Left renal pelvis (tissue), 4 donors: ENCODE measurements around the gene RASSF7. TPM values are rescaled to one million over a fixed set of nuclear protein-coding genes. Genes with fewer than 3 reads are reported as not detected.
A peak's percentile ranks its signal among the peaks of the same experiment; 100 is the strongest.

Experiments used
- DNase-seq, 4 donors: peaks; one replicate each; pipeline ENCODE4 v3.0.0-alpha.2; 2013; ENCODE audit warnings: low read depth in 4 of 4, low spot score in 3 of 4
- polyA plus RNA-seq, 4 donors: library from polyadenylated mRNA; unstranded; fragments of 120-200 nt; gene quantifications; one replicate each; pipeline ENCODE4 v1.2.1, GENCODE V29; 2013; ENCODE audit not compliant: insufficient read length in 4 of 4

RASSF7 gene
- polyA plus RNA-seq, 4 donors: 6.0 to 69.8 (median 35.6) TPM

DNA sequence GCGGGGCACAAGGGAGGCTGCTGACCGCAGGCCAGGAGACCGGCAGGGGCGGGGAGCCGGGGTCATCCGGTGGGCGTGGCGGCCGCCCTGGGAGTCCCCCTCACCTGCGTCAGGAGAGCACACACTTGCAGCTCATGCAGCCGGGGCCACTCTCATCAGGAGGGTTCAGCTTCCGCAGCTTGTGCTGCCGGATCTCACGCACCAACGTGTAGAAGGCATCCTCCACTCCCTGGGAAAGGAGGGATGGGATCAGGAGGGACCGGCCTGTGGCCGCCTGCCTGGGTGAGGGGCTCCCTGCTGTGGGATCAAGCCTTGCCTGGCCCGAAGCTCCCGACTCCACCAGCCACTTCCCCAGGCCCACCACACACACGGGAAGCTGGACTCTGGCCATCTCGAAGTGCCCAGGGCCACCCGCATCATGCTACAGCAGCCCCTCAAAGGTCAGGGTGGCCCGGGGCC lies 28.2 kb upstream of the RASSF7 start:
- no peak for DNase-seq

- DNase-seq: no peak
These were observed 27.7 kb upstream of the RASSF7 start for GRCh38 chr11:532986-533585.

- no peak for DNase-seq
These were observed 27.0 kb upstream of the RASSF7 start for GRCh38 chr11:533586-534395.

GRCh38 chr11:534396-535209 lies 26.2 kb upstream of the RASSF7 start:
- no peak for DNase-seq

- DNase-seq: no peak
These were observed 25.6 kb upstream of the RASSF7 start for GRCh38 chr11:535210-535518.

GRCh38 chr11:535519-536454 lies 25.0 kb upstream of the RASSF7 start, which contains the start of gene HRAS:
TSS of gene HRAS (minus strand) at chr11:535576.
- peak; percentile 79 to 92 (median 88) for DNase-seq

DNA sequence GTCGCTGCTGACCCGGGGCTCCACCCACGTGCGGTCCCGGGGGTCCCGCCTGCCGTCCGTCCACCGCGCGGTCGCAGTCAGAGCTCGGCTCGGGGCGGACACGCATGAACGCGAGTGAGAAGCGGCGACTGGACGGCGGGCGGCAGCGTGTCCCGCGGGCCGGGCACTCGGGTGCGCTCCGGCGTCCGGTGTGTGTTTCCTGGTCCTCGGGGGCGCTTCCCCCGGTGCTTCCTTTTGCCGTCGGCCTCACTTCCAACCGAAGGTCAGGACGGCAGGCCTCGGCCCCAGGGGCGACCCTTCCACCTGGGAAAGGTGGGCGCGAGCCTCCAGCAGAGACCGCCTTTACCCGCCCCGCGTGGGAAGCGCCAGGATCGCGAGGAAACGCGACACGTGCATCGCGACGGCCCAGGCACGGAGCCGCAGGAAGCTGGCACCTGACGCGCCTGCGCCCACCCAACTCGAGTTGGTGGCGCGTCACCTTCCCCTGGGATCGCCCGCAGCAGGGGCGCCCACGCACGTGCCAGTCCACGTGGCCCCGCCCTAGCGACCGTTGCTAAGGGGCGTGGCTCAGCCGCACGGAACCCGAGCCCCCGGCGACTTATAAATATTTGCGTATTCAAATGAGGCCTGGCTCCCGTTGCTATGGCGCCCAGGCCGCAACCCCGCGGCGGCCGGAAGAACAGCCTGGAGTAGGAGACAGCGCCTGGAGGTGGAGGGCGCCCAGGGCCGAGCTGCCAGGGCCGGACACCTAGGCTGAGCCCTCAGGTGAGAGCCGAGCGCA lies 23.7 kb upstream of the RASSF7 start, which contains the start of gene LRRC56:
Gene LRRC56 (plus strand): TSS at position 687 of the 781 bp plus-strand sequence. CDS start 3,158 bp downstream, outside the sequence.
- peak in 1 of 4 donors; percentile 66 for DNase-seq

DNA sequence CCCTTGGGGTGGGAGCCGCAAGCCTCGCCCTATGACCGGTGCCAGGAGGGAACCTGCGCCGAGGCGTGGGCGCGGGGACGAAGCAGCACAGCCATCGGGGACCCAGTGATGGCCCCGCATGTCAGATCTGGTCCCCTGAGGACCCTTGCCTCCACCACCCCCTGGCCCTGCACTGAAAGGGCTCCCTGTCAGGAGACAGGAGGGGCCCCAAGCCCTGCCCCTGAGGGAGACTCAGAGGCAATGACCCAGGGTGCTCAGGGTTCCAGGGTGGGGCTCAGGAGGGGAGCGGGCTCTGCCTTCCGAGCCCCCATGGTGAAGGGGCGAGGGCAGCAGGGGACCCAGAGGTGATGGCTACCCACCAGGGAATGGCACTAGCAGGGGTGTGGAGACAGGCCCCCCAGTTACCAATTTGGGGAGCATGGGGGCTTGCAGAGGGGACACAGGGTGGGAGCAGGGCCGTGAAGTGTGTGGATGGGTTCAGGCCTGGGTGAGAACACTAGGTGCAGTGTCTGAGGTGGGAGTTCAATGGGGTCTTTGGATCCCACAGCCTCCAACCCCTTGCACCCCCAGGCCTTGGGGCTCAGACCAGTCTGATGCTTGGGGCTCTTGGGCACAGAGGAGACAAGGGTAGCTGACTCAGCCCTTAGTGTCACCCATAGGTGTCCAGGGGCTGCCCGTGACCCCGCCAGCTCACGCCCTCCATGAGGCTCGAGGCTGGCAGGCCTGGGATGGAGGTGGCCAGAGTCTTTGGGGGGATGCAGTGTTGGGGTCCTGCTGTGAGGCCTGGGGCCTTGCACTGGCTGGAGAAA lies 22.9 kb upstream of the RASSF7 start:
- no peak for DNase-seq

DNA sequence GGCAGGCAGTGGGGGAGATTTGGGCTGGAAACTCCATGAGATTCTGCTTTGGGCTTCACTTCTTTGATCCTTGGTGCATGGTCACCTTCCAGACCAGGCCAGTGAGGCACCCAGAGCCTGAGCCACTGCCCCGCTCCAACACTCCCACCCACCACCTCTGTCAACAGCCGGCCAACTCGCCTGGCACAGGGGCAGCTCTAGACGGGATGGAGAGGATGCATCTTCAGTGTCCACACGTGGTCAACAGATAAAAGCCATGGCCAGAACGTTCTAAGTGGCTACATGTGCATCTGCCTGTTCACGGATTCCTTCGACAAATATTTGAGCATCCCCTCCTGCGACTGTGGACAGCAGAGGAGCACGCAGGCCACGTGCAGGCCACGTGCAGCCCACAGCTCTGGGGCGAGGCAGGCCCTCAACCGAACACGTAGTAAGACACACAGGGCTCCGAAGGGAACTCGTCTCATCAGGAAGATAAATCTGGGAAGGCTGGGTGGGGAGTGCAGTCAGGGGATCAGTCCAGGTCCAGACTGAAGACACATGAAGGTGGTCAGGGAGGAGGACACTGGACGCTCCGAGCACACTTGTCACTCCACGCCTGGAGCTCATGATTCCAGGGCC lies 22.2 kb upstream of the RASSF7 start:
- DNase-seq: no peak

DNA sequence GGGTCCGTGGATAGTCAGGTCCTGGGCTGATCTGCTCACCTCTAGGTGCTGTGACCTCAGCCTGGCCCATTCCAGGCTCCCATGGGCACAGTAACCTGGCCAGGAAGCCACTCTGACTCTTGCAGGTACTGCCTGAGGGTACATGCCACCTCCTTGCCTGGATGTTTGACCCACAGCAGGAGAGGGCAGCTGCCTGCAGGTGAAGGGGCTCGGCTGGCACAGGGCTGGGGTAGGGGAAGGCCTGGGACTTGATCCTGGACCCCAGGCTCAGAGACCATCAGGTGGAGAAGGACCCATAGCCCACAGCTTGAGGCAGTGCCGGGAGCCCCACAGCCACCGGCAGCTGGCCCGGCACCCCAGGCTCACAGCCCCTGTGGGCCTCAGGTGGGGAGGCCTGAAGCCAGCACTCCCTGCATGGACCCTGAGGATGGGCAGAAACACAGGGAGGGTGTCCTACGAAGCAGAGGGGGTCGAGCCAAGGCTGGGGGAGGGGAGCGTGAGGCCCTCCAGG lies 20.7 kb upstream of the RASSF7 start:
- no peak for DNase-seq

GRCh38 chr11:540583-541432 lies 20.0 kb upstream of the RASSF7 start:
- DNase-seq: no peak

DNA sequence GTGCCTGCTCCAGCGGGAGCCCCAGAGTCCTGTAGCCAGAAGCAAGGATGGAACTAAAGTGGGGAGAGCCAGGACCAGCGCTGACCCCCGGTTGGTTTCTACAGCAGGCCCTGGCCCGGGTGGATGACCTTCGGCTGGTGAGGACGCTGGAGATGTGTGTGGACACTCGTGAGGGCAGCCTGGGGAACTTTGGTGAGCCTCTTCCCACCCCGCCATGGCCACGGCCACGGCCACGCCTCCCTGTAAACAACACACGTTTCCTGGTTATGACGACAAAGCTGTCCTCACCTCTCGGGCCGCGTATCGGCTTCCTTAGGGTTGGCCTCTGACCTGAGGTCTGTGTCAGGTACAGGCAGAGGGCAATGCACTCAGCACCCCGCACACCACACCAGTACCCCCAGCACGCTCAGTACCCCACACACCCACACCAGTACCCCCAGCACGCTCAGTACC lies 19.3 kb upstream of the RASSF7 start:
- DNase-seq: no peak

DNA sequence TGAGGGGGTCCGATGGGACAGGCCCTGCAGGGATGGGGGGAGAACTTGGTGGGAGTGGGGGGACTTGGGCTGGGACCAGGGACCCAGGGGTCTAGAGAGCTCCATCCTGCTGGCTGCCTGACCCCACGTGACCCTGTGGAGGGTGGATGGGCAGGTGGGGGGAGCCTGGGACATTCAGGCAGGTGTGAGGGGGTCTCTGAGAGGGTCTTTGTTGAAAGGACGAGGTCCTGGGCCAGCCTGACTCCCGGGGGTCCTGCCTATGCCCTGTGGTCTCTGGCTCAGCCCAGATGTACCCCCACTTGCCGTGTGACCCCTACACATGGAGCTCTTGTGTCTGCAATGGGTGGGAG lies 16.0 kb upstream of the RASSF7 start:
- DNase-seq: no peak

GRCh38 chr11:545171-545570 lies 15.6 kb upstream of the RASSF7 start:
- DNase-seq: no peak

- no peak for DNase-seq
These were observed 11.8 kb upstream of the RASSF7 start for GRCh38 chr11:548700-549603.
